ENCODE measurements around the gene PABPN1L. TPM values are rescaled to one million over a fixed set of nuclear protein-coding genes. Genes with fewer than 3 reads are reported as not detected.

Gene PABPN1L
- total and polyA plus RNA-seq, 12 donors = 0.22 to 3.3 (median 0.62) TPM; not detected in 4

DNA sequence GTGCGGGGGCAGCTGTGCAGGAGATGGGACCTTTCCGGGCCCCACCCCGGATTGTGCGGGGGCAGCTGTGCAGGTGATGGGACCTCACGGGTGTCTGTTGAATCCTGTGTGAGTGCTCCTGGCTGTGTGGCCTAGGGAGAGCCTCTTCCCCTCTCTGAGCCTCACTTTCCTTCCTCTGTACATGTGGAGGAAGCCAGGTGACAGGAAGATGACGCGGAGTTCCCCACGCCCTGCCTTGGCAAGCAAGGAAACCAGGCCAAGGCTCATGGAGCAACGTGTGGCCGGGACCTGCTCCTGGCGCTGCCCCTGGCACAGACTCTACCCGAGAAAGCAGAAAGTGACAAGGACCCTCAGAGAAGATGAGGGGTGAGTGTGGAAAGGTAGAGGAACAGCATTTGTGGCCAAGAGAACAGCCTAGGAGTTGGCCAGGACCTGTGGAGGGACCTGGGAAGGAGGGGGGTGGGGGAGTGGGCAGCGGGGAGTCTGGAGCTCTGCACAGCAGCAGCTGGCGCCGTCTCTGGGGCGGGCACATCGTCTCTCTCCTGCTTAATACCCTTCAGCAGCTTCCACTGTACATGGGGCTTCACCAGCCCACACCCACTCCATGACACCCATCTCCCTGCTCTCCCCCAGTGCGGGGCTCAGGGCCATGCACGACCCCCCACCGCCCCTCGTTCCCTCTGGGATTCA, 38.4 kb upstream of the PABPN1L start:
- DNase-seq = peak; percentile 69 to 87 (median 82)
- TF ChIP-seq POLR2A (IDR thresholded peaks at IDR 0.05) = peak in 1 of 2 donors; percentile 34
- TF ChIP-seq, protein P1, sequence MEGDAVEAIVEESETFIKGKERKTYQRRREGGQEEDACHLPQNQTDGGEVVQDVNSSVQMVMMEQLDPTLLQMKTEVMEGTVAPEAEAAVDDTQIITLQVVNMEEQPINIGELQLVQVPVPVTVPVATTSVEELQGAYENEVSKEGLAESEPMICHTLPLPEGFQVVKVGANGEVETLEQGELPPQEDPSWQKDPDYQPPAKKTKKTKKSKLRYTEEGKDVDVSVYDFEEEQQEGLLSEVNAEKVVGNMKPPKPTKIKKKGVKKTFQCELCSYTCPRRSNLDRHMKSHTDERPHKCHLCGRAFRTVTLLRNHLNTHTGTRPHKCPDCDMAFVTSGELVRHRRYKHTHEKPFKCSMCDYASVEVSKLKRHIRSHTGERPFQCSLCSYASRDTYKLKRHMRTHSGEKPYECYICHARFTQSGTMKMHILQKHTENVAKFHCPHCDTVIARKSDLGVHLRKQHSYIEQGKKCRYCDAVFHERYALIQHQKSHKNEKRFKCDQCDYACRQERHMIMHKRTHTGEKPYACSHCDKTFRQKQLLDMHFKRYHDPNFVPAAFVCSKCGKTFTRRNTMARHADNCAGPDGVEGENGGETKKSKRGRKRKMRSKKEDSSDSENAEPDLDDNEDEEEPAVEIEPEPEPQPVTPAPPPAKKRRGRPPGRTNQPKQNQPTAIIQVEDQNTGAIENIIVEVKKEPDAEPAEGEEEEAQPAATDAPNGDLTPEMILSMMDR (IDR thresholded peaks at IDR 0.05) = no peak
- WGBS, 4 donors = 61 to 68% (median 67%) methylated on average over 16 to 21 of the region's 21 CpGs
- intact Hi-C loops (cut with DNase I) = no loop called here
- Histone ChIP-seq H3K4me3 (peak overlapping the region in 1 of 4 donors; percentile 52), H3K4me1 (replicated peaks in 1 of 2) (peaks cover 0 to 11% of the 10 kb centered on the region in 2 donors), H3K27me3 (no peaks in the 10 kb centered on the region), H3K9me3 (replicated peaks in 1 of 3) (no peaks in the 10 kb centered on the region), H3K27ac (peak overlapping the region in 4 of 5 donors; percentile 16 to 83 (median 42)), H3K36me3 (replicated peaks in 1 of 2) (no peaks in the 10 kb centered on the region)

DNA sequence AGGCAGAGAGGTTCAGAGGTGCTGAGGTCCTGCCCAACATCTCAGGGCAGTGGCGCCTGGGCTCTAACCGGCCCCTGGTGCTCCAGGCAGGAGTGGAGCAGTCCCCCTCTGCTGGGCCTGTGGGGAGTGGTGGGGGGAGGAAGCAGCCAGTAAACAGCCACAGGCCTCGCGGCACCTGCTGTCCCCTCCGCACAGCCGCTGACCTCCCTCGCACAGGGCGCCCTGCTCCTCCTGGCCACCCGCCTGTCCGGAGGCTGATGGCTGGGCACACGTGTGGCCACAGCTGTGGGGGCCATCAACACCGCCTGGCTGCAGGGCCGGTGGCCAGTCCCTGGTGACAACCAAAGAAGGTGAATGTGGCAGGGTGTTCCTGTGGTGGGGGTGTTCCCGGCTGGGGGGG, 36.8 kb upstream of the PABPN1L start:
- intact Hi-C loops (cut with DNase I) = no loop called here
- DNase-seq = no peak
- Histone ChIP-seq H3K9me3 (replicated peaks in 1 of 3) (no peaks in the 10 kb centered on the region), H3K4me1 (replicated peaks in 1 of 2) (peaks cover 0 to 11% of the 10 kb centered on the region in 2 donors), H3K27ac (no peak overlapping the region), H3K27me3 (no peaks in the 10 kb centered on the region), H3K4me3 (no peak overlapping the region), H3K36me3 (replicated peaks in 1 of 2) (no peaks in the 10 kb centered on the region)
- TF ChIP-seq, protein P1 (IDR thresholded peaks at IDR 0.05) = no peak
- TF ChIP-seq POLR2A (IDR thresholded peaks at IDR 0.05) = no peak
- WGBS, 4 donors = 76 to 96% (median 89%) methylated on average over 4 to 14 of the region's 14 CpGs

DNA sequence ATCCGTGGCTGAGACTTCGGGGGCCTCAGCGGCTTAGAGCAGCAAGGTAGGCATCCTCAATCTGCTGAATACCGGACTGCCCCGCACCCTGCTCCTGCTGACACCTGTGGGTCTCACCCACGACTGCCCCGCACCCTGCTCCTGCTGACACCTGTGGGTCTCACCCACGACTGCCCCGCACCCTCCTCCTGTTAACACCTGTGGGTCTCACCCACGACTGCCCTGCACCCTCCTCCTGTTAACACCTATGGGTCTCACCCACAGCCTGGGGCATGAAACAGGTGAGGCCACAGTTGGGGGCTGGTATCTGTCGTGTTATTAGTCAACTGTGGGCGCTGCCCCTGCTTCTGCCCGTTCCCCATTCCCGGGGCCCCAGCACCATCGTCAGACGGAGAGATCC, 36.3 kb upstream of the PABPN1L start:
- intact Hi-C loops (cut with DNase I) = no loop called here
- no peak for TF ChIP-seq POLR2A (IDR thresholded peaks at IDR 0.05)
- TF ChIP-seq, protein P1 (IDR thresholded peaks at IDR 0.05) = no peak
- WGBS, 4 donors = 85 to 92% (median 89%) methylated on average over 8 to 16 of the region's 16 CpGs
- no peak for DNase-seq
- Histone ChIP-seq H3K9me3 (replicated peaks in 1 of 3) (no peaks in the 10 kb centered on the region), H3K4me3 (no peak overlapping the region), H3K27me3 (no peaks in the 10 kb centered on the region), H3K36me3 (replicated peaks in 1 of 2) (no peaks in the 10 kb centered on the region), H3K4me1 (replicated peaks in 1 of 2) (peaks cover 0 to 11% of the 10 kb centered on the region in 2 donors), H3K27ac (no peak overlapping the region)

DNA sequence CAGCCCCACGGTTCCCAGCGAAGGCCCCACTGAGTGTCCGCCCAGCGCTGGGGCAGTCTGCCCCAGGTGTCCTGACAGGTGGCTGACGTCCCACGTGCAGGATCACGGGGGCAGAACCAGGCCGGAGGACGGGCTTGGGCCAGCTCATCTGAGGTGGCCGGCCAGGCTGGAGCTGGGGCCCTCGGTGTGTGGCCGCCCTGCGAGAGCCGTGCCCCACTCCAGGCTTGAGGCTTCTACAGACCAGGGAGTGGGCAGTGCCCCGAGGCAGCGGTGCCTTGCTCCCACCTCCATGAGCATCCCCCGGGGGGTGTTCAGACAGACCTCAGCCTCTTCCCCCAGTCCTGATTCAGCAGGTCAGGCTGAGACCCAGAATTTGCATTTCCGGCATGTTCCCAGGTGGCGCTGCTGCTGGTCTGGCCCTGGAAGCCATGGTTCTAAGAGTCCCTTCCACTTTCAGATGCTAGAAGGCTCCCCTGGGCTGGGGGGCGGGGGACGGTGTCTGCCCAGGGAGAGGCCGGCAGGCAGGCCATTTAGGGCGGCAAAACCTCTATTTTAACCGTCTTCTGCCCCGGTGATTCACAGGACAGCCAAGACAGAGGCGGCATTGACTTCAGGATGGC, 35.4 kb upstream of the PABPN1L start:
- intact Hi-C loops (cut with DNase I) = no loop called here
- no peak for TF ChIP-seq POLR2A (IDR thresholded peaks at IDR 0.05)
- TF ChIP-seq, protein P1 (IDR thresholded peaks at IDR 0.05) = no peak
- WGBS, 4 donors = 80 to 94% (median 90%) methylated on average over 2 to 26 of the region's 26 CpGs

More for the DNA sequence above, 35.4 kb upstream of the PABPN1L start:
- Histone ChIP-seq H3K36me3 (replicated peaks in 1 of 2) (no peaks in the 10 kb centered on the region), H3K9me3 (replicated peaks in 1 of 3) (no peaks in the 10 kb centered on the region), H3K4me3 (no peak overlapping the region), H3K4me1 (replicated peaks in 1 of 2) (peaks cover 0 to 11% of the 10 kb centered on the region in 2 donors), H3K27me3 (no peaks in the 10 kb centered on the region), H3K27ac (no peak overlapping the region)
- DNase-seq = no peak

Data from adrenal gland (tissue), 12 donors.